ENCODE data around the gene DCLK1. TPM values are rescaled to one million over a fixed set of nuclear protein-coding genes. Genes with fewer than 3 reads are reported as not detected.

DCLK1 gene
- total RNA-seq, 1 donor from 2014 or later, result 2.2 TPM

DNA sequence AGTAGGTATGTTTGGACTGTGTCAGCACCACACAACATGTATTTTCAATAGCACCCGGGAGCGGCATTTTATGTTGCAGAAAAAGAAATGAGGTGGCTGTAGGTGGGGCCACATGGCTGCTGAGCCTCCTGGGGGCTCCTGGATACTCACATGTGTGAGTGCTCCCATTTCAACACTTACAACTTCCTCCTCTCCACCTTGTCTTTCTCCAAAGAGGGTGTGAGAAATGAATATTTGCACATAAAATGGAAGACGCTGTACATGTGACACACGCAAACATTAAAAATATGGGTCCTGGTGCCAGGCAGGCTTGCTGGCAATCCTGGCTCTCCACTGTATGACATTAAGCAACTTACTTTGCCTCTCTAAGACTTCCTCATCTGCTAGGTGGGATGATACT is 222.1 kb downstream of the DCLK1 start:
- DNase-seq (ENCODE audit: low read depth), result no peak
- no peak overlapping the region for H3K4me3 ChIP-seq (ENCODE audit: low read depth, low read length)
- TF ChIP-seq, protein P1, sequence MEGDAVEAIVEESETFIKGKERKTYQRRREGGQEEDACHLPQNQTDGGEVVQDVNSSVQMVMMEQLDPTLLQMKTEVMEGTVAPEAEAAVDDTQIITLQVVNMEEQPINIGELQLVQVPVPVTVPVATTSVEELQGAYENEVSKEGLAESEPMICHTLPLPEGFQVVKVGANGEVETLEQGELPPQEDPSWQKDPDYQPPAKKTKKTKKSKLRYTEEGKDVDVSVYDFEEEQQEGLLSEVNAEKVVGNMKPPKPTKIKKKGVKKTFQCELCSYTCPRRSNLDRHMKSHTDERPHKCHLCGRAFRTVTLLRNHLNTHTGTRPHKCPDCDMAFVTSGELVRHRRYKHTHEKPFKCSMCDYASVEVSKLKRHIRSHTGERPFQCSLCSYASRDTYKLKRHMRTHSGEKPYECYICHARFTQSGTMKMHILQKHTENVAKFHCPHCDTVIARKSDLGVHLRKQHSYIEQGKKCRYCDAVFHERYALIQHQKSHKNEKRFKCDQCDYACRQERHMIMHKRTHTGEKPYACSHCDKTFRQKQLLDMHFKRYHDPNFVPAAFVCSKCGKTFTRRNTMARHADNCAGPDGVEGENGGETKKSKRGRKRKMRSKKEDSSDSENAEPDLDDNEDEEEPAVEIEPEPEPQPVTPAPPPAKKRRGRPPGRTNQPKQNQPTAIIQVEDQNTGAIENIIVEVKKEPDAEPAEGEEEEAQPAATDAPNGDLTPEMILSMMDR (conservative IDR thresholded peaks at IDR 0.05; ENCODE audit: low read depth, low read length), result no peak

DNA sequence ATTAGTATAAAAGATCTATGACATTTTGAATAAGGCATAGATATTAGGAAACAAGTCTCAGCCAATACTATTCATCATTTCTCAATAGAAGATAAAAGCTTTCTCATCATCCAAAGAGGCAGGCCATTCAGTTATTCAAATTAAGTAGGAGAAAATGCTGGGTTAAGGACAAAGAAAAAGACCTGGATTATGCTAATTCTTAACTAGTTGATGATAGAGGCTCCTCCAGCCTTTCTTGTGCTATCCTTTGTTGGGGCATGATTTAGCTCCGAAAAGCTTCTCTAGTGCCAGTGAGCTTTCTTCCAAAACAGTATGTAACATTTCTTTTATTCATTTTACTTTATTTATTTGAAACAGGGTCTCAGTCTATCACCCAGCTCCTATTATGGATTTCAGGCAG is 223.0 kb downstream of the DCLK1 start:
- TF ChIP-seq, protein P1 (conservative IDR thresholded peaks at IDR 0.05; ENCODE audit: low read depth, low read length), result no peak
- no peak overlapping the region for H3K4me3 ChIP-seq (ENCODE audit: low read depth, low read length)
- no peak for DNase-seq (ENCODE audit: low read depth)

DNA sequence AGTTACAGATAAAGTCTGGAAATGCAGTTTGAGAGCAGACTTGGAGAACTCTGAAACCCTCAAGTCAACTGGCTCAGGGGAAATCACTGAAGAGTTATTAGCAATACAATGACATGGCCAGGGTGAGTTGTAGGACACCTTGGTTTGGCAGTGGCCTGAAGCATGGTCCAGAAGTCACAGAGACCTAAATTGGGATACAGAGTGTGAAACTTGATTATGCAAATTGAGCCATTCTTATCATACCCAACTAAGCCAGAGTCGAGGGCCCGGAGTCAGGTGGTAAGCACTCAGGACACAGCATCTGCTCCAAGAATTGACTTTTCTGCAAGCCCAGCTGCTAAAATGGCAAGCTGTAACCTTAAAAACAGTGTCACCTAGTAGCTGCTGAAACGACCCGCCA is 224.5 kb downstream of the DCLK1 start:
- TF ChIP-seq, protein P1 (conservative IDR thresholded peaks at IDR 0.05; ENCODE audit: low read depth, low read length), result no peak
- no peak overlapping the region for H3K4me3 ChIP-seq (ENCODE audit: low read depth, low read length)
- DNase-seq (ENCODE audit: low read depth), result no peak

DNA sequence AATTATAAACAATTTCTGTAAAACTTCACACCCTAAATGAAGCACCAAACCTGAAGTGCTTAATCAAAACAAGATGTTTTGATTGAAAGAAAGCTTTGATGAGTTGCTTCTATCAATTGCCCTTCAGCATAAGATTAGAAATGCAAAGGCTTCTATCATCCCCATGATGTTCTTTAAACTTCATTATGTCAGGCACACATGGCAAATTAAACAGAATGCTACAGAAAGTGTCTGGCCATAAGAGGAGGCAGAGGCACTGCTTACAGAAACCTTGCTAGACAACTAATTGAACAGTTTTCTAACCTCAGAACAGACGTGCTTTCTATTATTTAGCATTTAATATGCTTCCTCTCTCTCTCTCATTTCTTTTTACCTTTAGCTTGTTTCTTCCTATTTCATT is 228.1 kb downstream of the DCLK1 start:
- no peak for DNase-seq (ENCODE audit: low read depth)
- TF ChIP-seq, protein P1 (conservative IDR thresholded peaks at IDR 0.05; ENCODE audit: low read depth, low read length), result no peak
- no peak overlapping the region for H3K4me3 ChIP-seq (ENCODE audit: low read depth, low read length)

DNA sequence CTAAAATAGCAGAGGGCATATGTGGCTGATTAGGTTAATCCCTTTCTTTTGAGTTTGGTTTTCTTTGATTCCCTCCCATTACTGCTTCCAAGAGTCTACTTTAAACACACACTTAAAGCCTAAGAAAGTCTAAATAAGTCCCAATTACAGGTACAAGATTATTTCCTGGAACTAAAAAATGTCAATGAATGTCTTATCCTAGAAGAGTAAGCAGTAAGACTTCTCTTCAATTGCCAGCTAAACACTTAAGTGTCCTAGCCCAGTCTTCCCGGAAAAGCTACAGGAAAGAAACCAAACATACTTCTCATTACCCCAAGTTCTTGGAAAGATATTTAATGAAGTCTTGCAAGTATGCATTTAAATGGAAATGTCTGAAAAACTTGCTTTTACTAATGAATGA is 233.1 kb downstream of the DCLK1 start:
- TF ChIP-seq, protein P1 (conservative IDR thresholded peaks at IDR 0.05; ENCODE audit: low read depth, low read length), result no peak
- no peak for DNase-seq (ENCODE audit: low read depth)
- no peak overlapping the region for H3K4me3 ChIP-seq (ENCODE audit: low read depth, low read length)

GRCh38 chr13:35894636-35895035 is 236.5 kb downstream of the DCLK1 start:
- no peak overlapping the region for H3K4me3 ChIP-seq (ENCODE audit: low read depth, low read length)
- TF ChIP-seq, protein P1 (conservative IDR thresholded peaks at IDR 0.05; ENCODE audit: low read depth, low read length), result no peak
- no peak for DNase-seq (ENCODE audit: low read depth)
